Psoas muscle (tissue), 8 donors: ENCODE results near the gene SARM1. TPM values are rescaled to one million over a fixed set of nuclear protein-coding genes. Genes with fewer than 3 reads are reported as not detected.

ENCODE experiments used
- ATAC-seq, 4 donors: fragments of 200-7000 bp; cut with Tn5 transposase; one replicate each; pipeline ENCODE4 v1.9.1; 2020; ENCODE audit warnings: moderate library complexity in 3 of 4, mild to moderate bottlenecking in 2 of 4
- DNase-seq, 2 donors: peaks; one replicate each; pipeline ENCODE4 v3.0.0-alpha.2; 2020
- H3K27ac ChIP-seq: fragments of 200-600 bp; one replicate; pipeline ENCODE4 v1.8.0; 2022
- H3K27me3 ChIP-seq, 3 donors: fragments of 200-600 bp in 1 of 3; one replicate each; pipeline versions ENCODE4 v1.6.1 to v1.8.0; 2013 to 2022; ENCODE audit warnings: low read length in 2 of 3, mild to moderate bottlenecking in 2 of 3, moderate library complexity in 1 of 3; ENCODE audit not compliant: insufficient read depth in 3 of 3
- H3K36me3 ChIP-seq, 2 donors: fragments of 200-600 bp in 1 of 2; one replicate each; pipeline versions ENCODE4 v1.6.1 to v1.8.0; 2013 to 2022; ENCODE audit warnings: low read depth in 1 of 2, mild to moderate bottlenecking in 1 of 2, moderate library complexity in 1 of 2; ENCODE audit not compliant: insufficient read depth in 1 of 2
- H3K4me1 ChIP-seq: fragments of 200-600 bp; one replicate; pipeline ENCODE4 v1.8.0; 2022
- H3K4me3 ChIP-seq: fragments of 200-600 bp; one replicate; pipeline ENCODE4 v1.8.0; 2022; ENCODE audit warnings: mild to moderate bottlenecking
- H3K9me3 ChIP-seq: fragments of 200-600 bp; one replicate; pipeline ENCODE4 v1.8.0; 2022
- CTCF ChIP-seq: fragments of 200-600 bp; IDR thresholded peaks from one replicate; pipeline ENCODE4 v1.8.0; 2022; ENCODE audit warnings: antibody characterized with exemption
- WGBS, 3 donors: extraction: QIAGEN DNeasy Blood & Tissue Kit; methylation state at CpG; one replicate each; pipeline versions ENCODE4 v1.1.6 to v1.1.7; 2013; 5-methylcytosine and 5-hydroxymethylcytosine counted together
- intact Hi-C, 2 donors: fragments of 100-400 bp; cut with DNase I; formaldehyde crosslinking; loops; one replicate each; pipeline versions ENCODE4 v1.11.0 to v1.14.2; 2022
- polyA plus RNA-seq, 3 donors: library from polyadenylated mRNA; stranded (reverse); fragments of 200-250 nt; gene quantifications; one replicate each; pipeline ENCODE4 v1.2.3, GENCODE V29; 2013
- total RNA-seq, 4 donors: library from RNA; stranded (reverse); fragmentation: NEBNext Ultra II Directional in 2 of 4; extraction: Animal tissue kit (Norgen Biotek cat#: 25700) in 2 of 4; gene quantifications; one replicate each; pipeline versions ENCODE4 v1.2.1 to v1.2.4, GENCODE V29; 2021 to 2023
- donor health status: healthy with polysubstance abuse.
- donor health status: DM: no; HTN: no; CAD: no; lungs with moderate emphysema.
- donor health status: Bipolar disorder and iron deficiency.
- donor health status: healthy.
- donor health status: DM: yes; HTN: yes; CAD: no.
- donor health status: DM: no; HTN: no; CAD: no.
- donor health status: DM: no; HTN: no; CAD: no.
- donor health status: DM: yes; HTN: yes; CAD: no.

Gene SARM1
- total and polyA plus RNA-seq, 7 donors = 0.77 to 2.2 (median 1.8) TPM

- ATAC-seq (no peak), DNase-seq (no peak)
- no peak for TF ChIP-seq CTCF
- Histone ChIP-seq H3K4me3 (no peak overlapping the region), H3K4me1 (no peaks in the 10 kb centered on the region), H3K27ac (no peak overlapping the region), H3K27me3 (peaks cover 0 to 19% (median 2%) of the 10 kb centered on the region in 3 donors), H3K9me3 (no peaks in the 10 kb centered on the region), H3K36me3 (no peaks in the 10 kb centered on the region)
- WGBS, 3 donors = 85 to 88% (median 87%) methylated on average over 3 of the region's 3 CpGs
- intact Hi-C loops = no loop called here
Measured at GRCh38 chr17:28415886-28416285, 44.4 kb downstream of the SARM1 start.

GRCh38 chr17:28416703-28417311 is 45.3 kb downstream of the SARM1 start:
- intact Hi-C loops = no loop called here
- Histone ChIP-seq H3K27me3 (peaks cover 0 to 19% (median 2%) of the 10 kb centered on the region in 3 donors), H3K36me3 (no peaks in the 10 kb centered on the region), H3K9me3 (no peaks in the 10 kb centered on the region), H3K4me3 (no peak overlapping the region), H3K27ac (no peak overlapping the region), H3K4me1 (no peaks in the 10 kb centered on the region)
- no peak for DNase-seq
- ATAC-seq = peak in 3 of 4 donors; percentile 53 to 67 (median 63)
- 18 to 20% (median 19%) methylated on average over 13 of the region's 13 CpGs for WGBS, 3 donors
- TF ChIP-seq CTCF = peak; percentile 47

- TF ChIP-seq CTCF = no peak
- no peaks in the 10 kb centered on the region for H3K9me3 ChIP-seq
- H3K4me1 ChIP-seq = no peaks in the 10 kb centered on the region
- no peaks in the 10 kb centered on the region for H3K36me3 ChIP-seq
- intact Hi-C loops = loop anchor here in 1 of 2 donors (10.0 kb wide), 1 partner anchor 63 kb away; no protein-coding TSS in a partner anchor
- no peak overlapping the region for H3K27ac ChIP-seq
- H3K4me3 ChIP-seq = no peak overlapping the region
- H3K27me3 ChIP-seq = peaks cover 0 to 12% (median 0%) of the 10 kb centered on the region in 3 donors
- no peak for ATAC-seq
- no peak for DNase-seq
- WGBS, 3 donors = 72 to 78% (median 74%) methylated on average over 7 of the region's 7 CpGs
Measured at GRCh38 chr17:28421787-28422305, 50.4 kb downstream of the SARM1 start.

GRCh38 chr17:28425206-28425605 is 53.7 kb downstream of the SARM1 start:
- no peaks in the 10 kb centered on the region for H3K4me1 ChIP-seq
- no peak overlapping the region for H3K4me3 ChIP-seq
- intact Hi-C loops = loop anchor here in 1 of 2 donors (10.0 kb wide), 1 partner anchor 60 kb away; no protein-coding TSS in a partner anchor
- no peaks in the 10 kb centered on the region for H3K36me3 ChIP-seq
- WGBS, 3 donors = 80 to 87% (median 84%) methylated on average over 13 of the region's 13 CpGs
- TF ChIP-seq CTCF = no peak
- H3K27me3 ChIP-seq = peaks cover 0 to 9% (median 0%) of the 10 kb centered on the region in 3 donors
- no peaks in the 10 kb centered on the region for H3K9me3 ChIP-seq
- ATAC-seq (no peak), DNase-seq (no peak)
- no peak overlapping the region for H3K27ac ChIP-seq
